Body of pancreas (tissue), 4 donors: ENCODE measurements around the gene ST3GAL3.

ENCODE experiments used
- CTCF ChIP-seq, 7 experiments: fragments of 450-650 bp in 4 of 7; fragments of 200-600 bp in 3 of 7; sonication (generic) in 3 of 7; IDR thresholded peaks; one replicate each; pipeline ENCODE4 v1.5.1; 2016 to 2019; ENCODE audit warnings: antibody characterized with exemption in 7 of 7
- POLR2A ChIP-seq, 3 donors: fragments of 450-650 bp; IDR thresholded peaks; one replicate each; pipeline ENCODE4 v1.6.1; 2016; ENCODE audit warnings: antibody characterized with exemption in 3 of 3, mild to moderate bottlenecking in 2 of 3

GRCh38 chr1:43754892-43755291 lies 47.6 kb downstream of the ST3GAL3 start:
- TF ChIP-seq CTCF (IDR thresholded peaks at IDR 0.05) (no peak), POLR2A (IDR thresholded peaks at IDR 0.05) (no peak)
